ENCODE data around the gene VTI1A.

DNA sequence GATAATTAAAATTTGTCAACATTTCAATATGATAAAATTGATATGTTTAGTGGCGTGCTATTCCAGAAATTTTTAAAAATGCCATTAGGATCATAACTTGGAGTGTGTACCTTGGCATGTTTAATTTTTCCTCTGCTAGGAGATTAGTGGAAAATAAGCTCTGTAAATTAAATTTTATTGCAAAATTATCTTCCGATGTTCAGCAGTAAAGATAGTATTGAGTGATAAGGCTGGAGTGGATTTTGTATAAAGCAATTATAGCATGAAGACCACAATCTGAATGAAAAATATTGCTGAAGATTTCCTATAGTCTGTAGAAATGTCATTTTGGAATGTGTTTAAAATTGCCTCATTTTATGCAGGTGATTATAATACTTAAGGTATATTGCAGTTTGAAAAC lies 110.2 kb downstream of the VTI1A start:
- no peak for TF ChIP-seq POLR2A (IDR thresholded peaks at IDR 0.05; ENCODE audit: low read length)
- no peak for TF ChIP-seq GATA1 (IDR thresholded peaks at IDR 0.05; ENCODE audit: low read depth, low read length)

All from erythroblast (primary cell).